Head of caudate nucleus (tissue), 42 donors: ENCODE data around the gene RAB6A.
"Not testable (repeated sequence)": the region's sequence is repeated elsewhere in the genome, so short reads cannot be mapped to it uniquely, and the experiment has no call there.

Experiments
- DNase-seq, 42 donors: peaks; one replicate each; pipeline versions ENCODE4 v3.0.0 to v3.0.0-alpha.2; 2020 to 2021; ENCODE audit warnings: mixed read lengths in 7 of 42
- intact Hi-C: fragments of 100-400 bp; cut with DNase I; formaldehyde crosslinking; loops from one replicate; pipeline ENCODE4 v1.15.0; 2022

RAB6A gene

GRCh38 chr11:73743045-73743444 lies 17.8 kb downstream of the RAB6A start:
- DNase-seq, result no peak
- intact Hi-C loops, result no loop called here

- intact Hi-C loops, DNase-seq: not testable (repeated sequence)
These were observed 24.9 kb downstream of the RAB6A start for GRCh38 chr11:73735959-73736358.

- DNase-seq, result no peak
- intact Hi-C loops, result no loop called here
These were observed 25.9 kb downstream of the RAB6A start for GRCh38 chr11:73734993-73735392.

- intact Hi-C loops, DNase-seq: not testable (repeated sequence)
These were observed 26.9 kb downstream of the RAB6A start for GRCh38 chr11:73734011-73734410.

- intact Hi-C loops, DNase-seq: not testable (repeated sequence)
These were observed 27.9 kb downstream of the RAB6A start for GRCh38 chr11:73732936-73733335.

- DNase-seq, result peak in 37 of 42 donors; percentile 14 to 84 (median 51)
- intact Hi-C loops, result no loop called here
These were observed 31.2 kb downstream of the RAB6A start for GRCh38 chr11:73729594-73730206.

GRCh38 chr11:73728000-73728399 lies 32.9 kb downstream of the RAB6A start:
- intact Hi-C loops, result no loop called here
- no peak for DNase-seq

GRCh38 chr11:73726825-73727224 lies 34.0 kb downstream of the RAB6A start:
- intact Hi-C loops, result no loop called here
- no peak for DNase-seq

GRCh38 chr11:73717136-73717535 lies 43.7 kb downstream of the RAB6A start:
- intact Hi-C loops, result no loop called here
- peak in 1 of 42 donors; percentile 12 for DNase-seq

- peak in 1 of 42 donors; percentile 28 for DNase-seq
- intact Hi-C loops, result no loop called here
These were observed 44.5 kb downstream of the RAB6A start for GRCh38 chr11:73716153-73717056.

- intact Hi-C loops, result no loop called here
- DNase-seq, result no peak
These were observed 45.3 kb downstream of the RAB6A start for GRCh38 chr11:73715541-73715940.

GRCh38 chr11:73710964-73711363 lies 49.9 kb downstream of the RAB6A start:
- intact Hi-C loops, result no loop called here
- no peak for DNase-seq

GRCh38 chr11:73705053-73705452 lies 55.8 kb downstream of the RAB6A start:
- intact Hi-C loops, result no loop called here

GRCh38 chr11:73693899-73694525 lies 66.9 kb downstream of the RAB6A start:
- intact Hi-C loops, result no loop called here
- DNase-seq, result no peak

More at GRCh38 chr11:73705053-73705452, 55.8 kb downstream of the RAB6A start:
- DNase-seq, result peak in 1 of 42 donors; percentile 36

GRCh38 chr11:73680687-73681086 lies 80.2 kb downstream of the RAB6A start:
- intact Hi-C loops, result no loop called here
- no peak for DNase-seq

- intact Hi-C loops, DNase-seq: not testable (repeated sequence)
These were observed 84.3 kb downstream of the RAB6A start for GRCh38 chr11:73676552-73676951.

GRCh38 chr11:73671701-73672100 lies 89.2 kb downstream of the RAB6A start:
- intact Hi-C loops, result no loop called here
- DNase-seq, result no peak

- DNase-seq, result no peak
- intact Hi-C loops, result no loop called here
These were observed 90.1 kb downstream of the RAB6A start for GRCh38 chr11:73670808-73671207.

GRCh38 chr11:73667891-73668290 lies 93.0 kb downstream of the RAB6A start:
- DNase-seq, result no peak
- intact Hi-C loops, result no loop called here

GRCh38 chr11:73664877-73665276 lies 96.0 kb downstream of the RAB6A start:
- intact Hi-C loops, result no loop called here
- DNase-seq, result no peak
